GM12891 (cell line): ENCODE results near the gene DDX5.

ENCODE experiments used
- PAX5 ChIP-seq: IDR thresholded peaks from 2 replicates; pipeline ENCODE4 v1.6.1; 2011; ENCODE audit warnings: low read length, moderate library complexity, mild to moderate bottlenecking; ENCODE audit not compliant: insufficient read depth, severe bottlenecking
- POLR2A ChIP-seq: IDR thresholded peaks from 2 replicates; pipeline ENCODE4 v1.6.1; 2011; ENCODE audit warnings: low read depth, low read length, control low read depth
- POLR2AphosphoS5 ChIP-seq: IDR thresholded peaks from 2 replicates; pipeline ENCODE4 v1.6.1; 2011; ENCODE audit warnings: low read depth, low read length, control low read depth
- TAF1 ChIP-seq: IDR thresholded peaks from 2 replicates; pipeline ENCODE4 v1.6.1; 2011; ENCODE audit warnings: low read depth, low read length, control low read depth

- TF ChIP-seq POLR2A (no peak), POLR2AphosphoS5 (no peak), TAF1 (no peak), PAX5 (no peak)
Measured at GRCh38 chr17:64458756-64459155, 47.3 kb downstream of the DDX5 start.
